ENCODE results near the gene CRYGC. TPM values are rescaled to one million over a fixed set of nuclear protein-coding genes. Genes with fewer than 3 reads are reported as not detected.

The CRYGC gene
- not detected in 5 replicates for total RNA-seq (2022; extraction: Qiagen RNA extraction)

GRCh38 chr2:208129744-208130711 lies at the start of gene CRYGC:
Gene CRYGC (minus strand): TSS chr2:208129828. CDS start chr2:208129792, 36 bp downstream.

DNA sequence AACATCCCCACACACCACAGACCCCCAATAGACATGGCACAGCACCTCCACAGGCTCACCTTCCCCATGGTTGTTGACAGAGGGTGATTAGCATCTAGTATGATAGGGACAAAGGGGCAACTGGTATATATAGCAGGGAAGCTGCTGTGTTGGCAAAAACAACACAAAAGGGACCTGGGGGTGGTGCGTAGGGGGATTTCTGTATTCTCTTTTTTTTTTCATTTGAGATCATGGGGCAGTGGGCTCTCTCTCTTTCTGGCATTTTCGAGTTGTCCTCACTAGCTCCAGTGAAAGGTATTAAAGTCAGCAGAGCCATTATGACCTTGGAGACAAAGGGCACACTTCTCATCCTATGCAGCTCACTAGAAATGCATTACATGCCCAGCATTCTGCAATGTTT lies 33.9 kb upstream of the CRYGC start, which contains the start of gene CRYGA:
CRYGA (minus strand) TSS at position 101 of the 400 bp plus-strand sequence; CDS start at position 68, 33 bp downstream.

DNA sequence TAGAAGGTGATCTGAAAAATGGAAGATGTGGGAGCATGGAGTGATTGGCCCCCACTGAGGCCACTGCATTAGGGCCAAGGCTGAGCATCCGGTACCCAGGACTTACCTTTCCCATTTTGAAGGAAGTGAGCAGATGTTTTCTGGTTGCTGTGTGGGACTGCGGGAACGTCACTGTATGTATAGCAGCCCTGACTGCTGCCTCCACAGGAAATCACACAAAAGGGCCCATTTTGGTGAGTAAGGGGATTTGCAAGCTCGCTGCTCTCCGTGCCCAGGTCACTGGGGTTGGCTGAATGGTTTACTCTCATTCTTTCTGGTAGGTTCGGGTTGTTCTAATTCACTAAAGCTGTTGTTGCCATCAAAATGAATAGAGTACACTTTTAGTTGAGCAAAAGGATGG lies 16.4 kb upstream of the CRYGC start, which contains the start of gene CRYGB:
CRYGB (minus strand) TSS at position 153 of the 400 bp plus-strand sequence; CDS start at position 115, 38 bp downstream.

GRCh38 chr2:208124013-208124715 lies 5.5 kb downstream of the CRYGC start, which contains the start of gene CRYGD:
Gene CRYGD (minus strand): TSS chr2:208124524. CDS start chr2:208124473, 51 bp downstream.

Other genes starting within 250 kb of the CRYGC start
- 2.1 to 3.3 TPM (median 2.3 TPM) in 5 replicates for gene PLEKHM3, start 104.3 kb downstream of the CRYGC start, total RNA-seq (2022; extraction: Qiagen RNA extraction)
- gene CRYGD, start 5.3 kb downstream of the CRYGC start, total RNA-seq (2022; extraction: Qiagen RNA extraction) = not detected in 5 replicates
- gene CRYGB, start 16.3 kb upstream of the CRYGC start, total RNA-seq (2022; extraction: Qiagen RNA extraction) = not detected in 5 replicates
- not detected in 5 replicates for gene CRYGA, start 33.8 kb upstream of the CRYGC start, total RNA-seq (2022; extraction: Qiagen RNA extraction)
- not detected in 5 replicates for gene C2orf80, start 60.2 kb upstream of the CRYGC start, total RNA-seq (2022; extraction: Qiagen RNA extraction)
- 77.3 to 83.2 TPM (median 82.3 TPM) in 5 replicates for gene IDH1, start 125.2 kb upstream of the CRYGC start, total RNA-seq (2022; extraction: Qiagen RNA extraction)
- 4.7 to 7.6 TPM (median 6.9 TPM) in 5 replicates for gene PIKFYVE, start 136.4 kb upstream of the CRYGC start, total RNA-seq (2022; extraction: Qiagen RNA extraction)